ENCODE measurements around the gene MLXIP. TPM values are rescaled to one million over a fixed set of nuclear protein-coding genes. Genes with fewer than 3 reads are reported as not detected.
A peak's percentile ranks its signal among the peaks of the same experiment; 100 is the strongest.

Gene MLXIP
- total RNA-seq, 1 donor from 2014 or later, result 18.5 TPM

DNA sequence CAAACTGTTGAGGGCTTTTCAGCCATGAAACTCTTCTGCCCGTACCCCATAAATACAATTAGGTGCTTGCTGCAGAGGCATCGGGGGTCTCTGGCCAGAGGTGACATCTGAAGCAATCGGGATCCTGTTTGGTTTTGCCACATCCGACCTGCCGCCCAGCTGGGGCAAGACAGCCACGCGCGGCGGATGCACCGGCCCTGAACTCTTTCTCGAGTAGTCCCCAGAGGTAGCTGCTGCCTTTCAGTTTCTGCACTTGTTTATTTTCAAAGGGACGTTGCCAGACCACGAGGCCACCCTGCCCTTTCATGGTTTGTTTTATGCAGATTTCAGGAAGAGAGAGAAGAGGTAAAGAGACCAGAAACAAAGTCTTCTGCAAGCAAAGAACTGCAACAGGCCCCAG lies 10.6 kb upstream of the MLXIP start:
- TF ChIP-seq, protein P1, sequence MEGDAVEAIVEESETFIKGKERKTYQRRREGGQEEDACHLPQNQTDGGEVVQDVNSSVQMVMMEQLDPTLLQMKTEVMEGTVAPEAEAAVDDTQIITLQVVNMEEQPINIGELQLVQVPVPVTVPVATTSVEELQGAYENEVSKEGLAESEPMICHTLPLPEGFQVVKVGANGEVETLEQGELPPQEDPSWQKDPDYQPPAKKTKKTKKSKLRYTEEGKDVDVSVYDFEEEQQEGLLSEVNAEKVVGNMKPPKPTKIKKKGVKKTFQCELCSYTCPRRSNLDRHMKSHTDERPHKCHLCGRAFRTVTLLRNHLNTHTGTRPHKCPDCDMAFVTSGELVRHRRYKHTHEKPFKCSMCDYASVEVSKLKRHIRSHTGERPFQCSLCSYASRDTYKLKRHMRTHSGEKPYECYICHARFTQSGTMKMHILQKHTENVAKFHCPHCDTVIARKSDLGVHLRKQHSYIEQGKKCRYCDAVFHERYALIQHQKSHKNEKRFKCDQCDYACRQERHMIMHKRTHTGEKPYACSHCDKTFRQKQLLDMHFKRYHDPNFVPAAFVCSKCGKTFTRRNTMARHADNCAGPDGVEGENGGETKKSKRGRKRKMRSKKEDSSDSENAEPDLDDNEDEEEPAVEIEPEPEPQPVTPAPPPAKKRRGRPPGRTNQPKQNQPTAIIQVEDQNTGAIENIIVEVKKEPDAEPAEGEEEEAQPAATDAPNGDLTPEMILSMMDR (conservative IDR thresholded peaks at IDR 0.05; ENCODE audit: low read depth, low read length), result no peak
- DNase-seq (ENCODE audit: low read depth), result no peak
- H3K4me3 ChIP-seq (ENCODE audit: low read depth, low read length), result no peak overlapping the region

DNA sequence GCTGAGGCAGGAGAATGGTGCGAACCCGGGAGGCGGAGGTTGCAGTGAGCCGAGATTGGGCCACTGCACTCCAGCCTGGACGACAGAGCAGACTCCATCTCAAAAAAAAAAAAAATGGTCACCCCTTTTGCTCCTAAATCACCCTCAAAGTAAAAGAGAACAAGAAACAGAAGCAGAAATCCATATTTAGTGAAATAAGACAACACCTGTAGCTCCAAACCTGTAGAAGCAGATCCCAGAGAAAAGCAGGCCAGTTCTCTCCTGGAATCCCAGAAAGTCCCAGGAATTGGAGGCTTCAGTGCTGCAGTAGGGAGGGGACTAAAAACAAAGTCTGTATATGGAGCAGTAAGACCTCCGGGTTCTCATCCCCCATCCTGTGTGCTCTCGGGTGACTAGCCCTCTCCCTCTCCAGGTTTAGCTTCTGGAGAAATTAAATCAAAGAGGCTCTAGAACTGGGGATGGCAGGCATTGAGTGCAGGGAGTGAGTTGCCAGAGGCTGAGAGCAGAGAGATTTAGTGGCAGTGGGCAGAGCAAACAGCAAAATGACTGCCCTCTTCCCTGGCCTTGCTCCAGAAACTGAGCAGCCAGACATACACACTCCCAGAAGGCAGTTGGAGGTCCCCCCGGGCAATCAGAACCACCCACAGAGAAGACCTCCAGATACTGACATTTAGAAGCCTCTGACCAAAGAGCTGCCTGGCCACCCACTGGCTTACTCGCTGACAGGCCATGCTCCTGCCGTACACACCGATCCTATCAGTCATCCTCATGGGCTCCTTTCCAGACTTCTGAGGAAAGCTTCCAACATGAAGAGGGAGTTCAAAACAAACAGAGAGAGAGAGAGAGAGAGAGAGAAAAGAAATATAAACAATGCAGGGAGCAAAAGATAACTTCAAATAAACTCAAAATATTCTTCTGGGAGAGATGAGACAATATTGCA lies 6.3 kb upstream of the MLXIP start:
- H3K4me3 ChIP-seq (ENCODE audit: low read depth, low read length), result no peak overlapping the region
- DNase-seq (ENCODE audit: low read depth), result peak; percentile 80
- TF ChIP-seq, protein P1 (conservative IDR thresholded peaks at IDR 0.05; ENCODE audit: low read depth, low read length), result no peak

DNA sequence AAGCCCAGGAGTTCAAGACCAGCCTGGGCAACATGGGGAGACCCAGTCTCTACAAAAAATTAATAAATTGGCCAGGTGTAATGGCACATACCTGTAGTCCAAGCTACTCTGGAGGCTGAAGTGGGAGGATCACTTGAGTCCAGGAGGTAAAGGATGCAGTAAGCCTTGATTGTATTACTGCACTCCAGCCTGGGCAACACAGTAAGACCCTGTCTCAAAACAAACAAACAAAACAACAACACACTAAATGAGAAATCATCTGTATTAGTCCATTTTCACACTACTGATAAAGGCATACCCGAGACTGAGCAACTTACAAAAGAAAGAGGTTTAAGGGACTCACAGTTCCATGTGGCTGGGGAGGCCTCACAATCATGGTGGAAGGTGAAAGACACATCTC lies 4.7 kb upstream of the MLXIP start:
- TF ChIP-seq, protein P1 (conservative IDR thresholded peaks at IDR 0.05; ENCODE audit: low read depth, low read length), result no peak
- no peak for DNase-seq (ENCODE audit: low read depth)
- no peak overlapping the region for H3K4me3 ChIP-seq (ENCODE audit: low read depth, low read length)

DNA sequence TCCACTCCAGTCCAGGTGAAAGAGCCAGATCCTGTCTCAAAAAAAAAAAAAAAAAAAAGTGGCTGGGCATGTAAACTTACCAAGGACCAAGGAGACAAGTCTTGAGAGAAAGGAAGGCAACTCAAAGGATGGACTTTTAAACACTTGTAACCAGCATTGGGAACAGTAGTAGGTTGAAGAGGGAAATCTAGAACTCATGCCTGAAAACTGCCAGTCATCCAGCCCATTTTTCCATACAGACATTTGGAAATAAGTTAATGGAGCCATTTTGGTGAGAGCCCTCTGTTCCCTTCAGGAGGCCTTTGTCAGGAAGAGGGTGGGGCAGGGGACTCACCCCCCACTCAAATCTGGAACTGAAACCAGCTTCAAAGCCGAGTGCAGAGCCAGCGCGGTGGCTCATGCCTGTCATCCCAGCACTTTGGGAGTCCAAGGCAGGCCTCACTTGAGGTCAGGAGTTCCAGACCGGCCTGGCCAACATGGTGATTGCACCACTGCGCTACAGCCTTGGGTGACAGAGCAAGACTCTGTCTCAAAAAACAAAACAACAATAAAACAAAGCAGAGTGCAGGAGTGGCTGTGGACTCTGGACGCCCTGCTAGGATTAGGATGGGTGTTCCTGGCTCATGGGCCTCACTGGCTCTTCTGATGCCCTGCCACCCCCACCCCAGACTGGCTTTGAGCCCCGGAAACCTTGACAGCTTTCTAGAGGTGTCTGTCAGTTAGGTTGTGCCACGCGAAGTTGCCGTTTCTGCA lies 1.6 kb upstream of the MLXIP start:
- H3K4me3 ChIP-seq (ENCODE audit: low read depth, low read length), result no peak overlapping the region
- no peak for DNase-seq (ENCODE audit: low read depth)
- TF ChIP-seq, protein P1 (conservative IDR thresholded peaks at IDR 0.05; ENCODE audit: low read depth, low read length), result no peak

DNA sequence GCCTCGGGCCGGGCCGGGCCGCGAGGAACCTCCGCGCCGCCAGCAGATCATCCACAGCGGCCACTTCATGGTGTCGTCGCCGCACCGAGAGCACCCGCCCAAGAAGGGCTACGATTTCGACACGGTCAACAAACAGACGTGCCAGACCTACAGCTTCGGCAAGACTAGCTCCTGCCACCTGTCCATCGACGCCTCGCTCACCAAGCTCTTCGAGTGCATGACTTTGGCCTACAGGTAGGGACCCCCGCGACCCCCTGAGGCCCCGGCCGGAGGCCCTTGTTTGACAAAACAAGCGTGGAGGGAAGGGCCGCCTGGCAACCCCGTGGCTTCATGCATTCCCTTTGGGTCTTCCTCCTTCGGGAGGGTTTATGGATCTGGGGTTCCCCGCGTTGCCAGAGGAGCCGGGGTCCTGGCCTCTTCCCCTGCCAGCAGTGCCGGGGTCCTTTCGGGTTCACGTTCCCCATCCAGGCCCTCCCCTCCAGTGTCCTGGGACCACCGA lies 526 bp downstream of the MLXIP start:
- no peak for DNase-seq (ENCODE audit: low read depth)
- TF ChIP-seq, protein P1 (conservative IDR thresholded peaks at IDR 0.05; ENCODE audit: low read depth, low read length), result no peak
- H3K4me3 ChIP-seq (ENCODE audit: low read depth, low read length), result peak overlapping the region; percentile 96

DNA sequence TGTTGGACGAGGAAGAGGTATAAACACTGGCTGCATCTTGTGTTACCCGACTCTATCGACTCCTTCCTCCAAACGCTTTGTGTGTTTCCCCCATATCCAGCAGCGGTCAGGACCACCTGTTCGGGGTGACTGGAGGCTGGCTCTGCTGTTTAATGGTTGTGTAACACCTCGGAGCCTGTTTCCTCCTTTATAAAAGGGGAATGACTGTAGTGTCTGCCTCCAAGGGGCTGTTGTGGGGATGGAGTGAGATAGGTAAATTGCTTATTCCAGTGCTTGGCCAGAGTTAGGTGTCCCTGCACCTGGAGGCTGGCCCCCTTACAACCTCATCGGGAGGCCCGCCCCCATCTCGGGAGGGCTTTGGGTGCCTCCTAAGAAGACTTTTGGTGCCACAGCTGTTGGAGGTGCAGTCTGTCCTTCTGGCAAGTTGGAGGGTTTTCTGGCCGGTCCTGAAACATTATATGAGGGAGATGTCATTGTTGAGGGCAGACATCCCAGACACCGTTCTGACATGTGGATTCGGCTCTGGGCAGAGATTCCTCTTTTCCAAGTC lies 1.1 kb downstream of the MLXIP start:
- H3K4me3 ChIP-seq (ENCODE audit: low read depth, low read length), result peak overlapping the region; percentile 96
- no peak for DNase-seq (ENCODE audit: low read depth)
- TF ChIP-seq, protein P1 (conservative IDR thresholded peaks at IDR 0.05; ENCODE audit: low read depth, low read length), result no peak
